HG03066 (cell line): ENCODE measurements around the gene FAM47A.

Experiments
- ATAC-seq: cut with Tn5 transposase; IDR thresholded peaks from one replicate; pipeline ENCODE4 v1.9.1; 2021; ENCODE audit warnings: low read depth; ENCODE audit not compliant: unreplicated experiment

Gene FAM47A

DNA sequence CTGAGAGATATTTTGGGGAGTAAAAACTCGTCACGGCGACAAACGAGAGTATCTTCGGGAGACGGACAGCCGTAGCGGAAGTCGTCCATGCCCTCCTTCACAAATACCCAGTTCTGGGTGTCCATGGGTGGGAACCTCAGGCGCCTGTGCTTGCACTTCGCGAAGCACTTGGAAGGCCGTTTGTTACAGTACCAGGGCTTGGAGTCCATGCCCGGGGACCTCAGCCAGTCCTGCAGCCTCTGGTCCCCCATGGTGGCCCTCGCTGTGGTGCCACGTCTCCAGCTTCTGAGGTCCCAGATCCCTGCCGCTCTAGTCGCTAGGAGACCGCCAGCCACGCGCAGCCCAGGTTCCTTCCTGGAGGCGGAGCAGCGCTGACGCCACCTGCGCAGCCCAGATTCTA, at the start of gene FAM47A:
Gene FAM47A, minus strand, starts transcription at position 287 of the 400 bp plus-strand sequence. Its CDS starts 36 bp downstream, at position 251.
- no peak for ATAC-seq

DNA sequence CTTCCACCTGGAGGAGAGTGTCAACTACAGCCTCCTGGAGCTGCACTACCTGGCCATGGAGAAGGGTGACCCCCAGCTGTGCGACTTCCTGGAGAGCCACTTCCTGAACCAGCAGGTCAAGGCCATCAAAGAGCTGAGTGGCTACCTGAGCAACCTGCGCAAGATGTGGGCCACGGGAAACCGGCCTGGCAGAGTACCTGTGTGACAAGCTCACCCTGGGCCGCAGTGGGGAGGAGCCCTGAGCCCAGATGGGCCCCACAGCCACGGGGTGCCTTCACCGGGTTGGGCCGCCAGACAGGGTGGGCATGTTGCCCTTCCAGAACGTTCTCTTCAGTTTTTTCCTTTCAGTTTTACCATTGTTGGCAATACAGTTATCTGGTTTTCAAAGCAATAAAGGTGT, 15.2 kb upstream of the FAM47A start:
- no peak for ATAC-seq

DNA sequence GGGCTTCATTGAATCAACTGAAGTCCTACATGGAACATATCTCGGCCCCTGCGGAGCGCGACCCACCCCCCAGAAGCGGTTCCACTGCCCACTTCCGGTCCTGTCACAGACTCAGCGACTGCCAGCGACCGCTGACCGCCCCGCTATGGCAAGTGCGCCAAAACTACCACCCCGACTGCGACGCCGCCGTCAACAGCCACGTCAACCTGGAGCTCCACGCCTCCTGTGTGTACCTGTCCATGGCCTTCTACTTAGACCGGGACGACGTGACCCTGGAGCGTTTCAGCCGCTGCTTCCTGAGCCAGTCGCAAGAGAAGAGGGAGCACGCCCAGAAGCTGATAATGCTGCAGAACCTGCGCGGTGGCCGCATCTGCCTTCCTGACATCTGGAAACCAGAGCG, 14.8 kb upstream of the FAM47A start:
- ATAC-seq, result no peak

DNA sequence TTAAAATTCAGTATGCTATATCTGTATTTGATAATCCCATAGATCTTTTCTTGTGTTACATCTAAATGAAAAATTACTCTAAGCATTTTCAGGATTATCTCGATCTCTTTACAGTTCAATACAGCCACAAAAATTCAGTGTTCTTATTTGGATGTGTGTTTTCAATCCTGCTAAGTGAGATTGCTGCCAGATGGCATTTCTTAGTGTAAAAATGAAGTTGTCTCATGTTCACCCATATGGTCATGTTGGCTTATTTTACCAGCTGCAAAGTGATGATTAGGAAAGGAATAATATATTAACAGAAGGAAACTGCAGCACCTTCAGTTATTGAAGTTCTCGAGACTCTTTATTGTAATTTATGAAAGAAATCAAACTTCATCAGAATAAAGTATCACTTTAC, 12.1 kb upstream of the FAM47A start:
- no peak for ATAC-seq

DNA sequence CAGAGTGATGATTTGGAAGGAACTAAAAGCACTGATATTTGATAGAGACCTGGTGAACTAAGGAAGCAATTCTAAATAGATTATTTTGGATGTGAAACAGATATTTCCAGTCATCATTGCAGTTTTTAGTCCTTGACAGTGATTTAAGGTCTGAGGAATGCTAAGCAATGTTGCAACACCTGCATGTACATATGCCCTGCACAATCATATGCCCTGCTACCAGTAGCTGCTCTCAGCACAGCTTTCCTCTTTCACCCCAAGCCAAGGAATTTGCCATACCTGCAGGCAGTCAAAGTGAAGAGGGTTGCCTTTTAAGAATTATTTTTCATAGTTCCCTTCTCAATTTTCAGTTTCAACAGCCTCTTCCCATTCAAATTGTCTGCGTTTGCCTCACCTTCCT, 8.7 kb upstream of the FAM47A start:
- ATAC-seq, result no peak

DNA sequence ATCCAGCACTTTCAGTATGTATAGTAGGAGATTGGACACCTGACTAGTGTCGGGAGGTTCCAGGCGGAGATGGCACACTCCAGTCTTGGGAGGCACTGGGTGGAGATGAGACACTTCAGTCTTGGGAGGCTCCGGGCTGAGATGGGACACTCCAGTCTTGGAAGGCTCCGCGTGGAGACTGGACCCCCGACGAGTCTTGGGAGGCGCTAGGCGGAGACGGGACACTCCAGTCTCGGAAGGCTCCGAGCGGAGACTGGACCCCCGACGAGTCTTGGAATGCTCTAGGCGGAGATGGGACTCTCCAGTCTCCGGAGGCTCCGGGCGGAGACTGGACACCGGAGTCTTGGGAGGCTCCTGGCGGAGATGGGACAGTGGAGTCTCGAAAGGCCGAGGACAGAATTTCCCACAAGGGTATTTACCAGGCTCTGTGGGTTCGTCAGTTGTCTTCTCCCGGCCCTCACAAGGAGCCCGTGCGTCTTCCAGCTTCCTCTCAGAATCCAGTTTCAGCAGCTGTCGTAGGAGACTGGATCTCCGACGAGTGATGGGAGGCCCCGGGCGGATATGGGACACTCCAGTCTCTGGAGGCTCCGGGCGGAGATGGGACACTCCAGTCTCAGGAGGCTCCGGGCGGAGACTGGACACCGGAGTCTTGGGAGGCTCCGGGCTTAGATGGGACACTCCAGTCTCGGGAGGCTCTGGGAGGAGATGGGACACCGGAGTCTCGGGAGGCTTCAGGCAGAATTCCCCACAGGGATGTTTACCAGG, 952 bp downstream of the FAM47A start:
- no peak for ATAC-seq

DNA sequence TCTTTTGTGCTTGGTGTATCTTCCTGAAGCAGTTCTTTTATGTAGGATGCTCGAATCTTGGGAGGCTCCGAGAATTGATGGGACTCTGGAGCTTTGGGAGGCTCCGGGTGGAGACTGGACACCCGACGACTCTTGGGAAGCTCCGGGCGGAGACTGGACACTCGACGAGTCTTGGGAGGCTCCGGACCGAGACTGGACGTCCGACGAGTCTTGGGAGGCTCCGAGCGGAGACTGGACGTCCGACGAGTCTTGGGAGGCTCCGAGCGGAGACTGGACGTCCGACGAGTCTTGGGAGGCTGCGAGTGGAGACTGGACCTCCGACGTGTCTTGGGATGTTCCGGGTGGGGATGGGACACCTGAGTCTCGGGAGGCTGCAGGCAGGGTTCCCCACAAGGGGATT, 1.6 kb downstream of the FAM47A start:
- ATAC-seq, result no peak

DNA sequence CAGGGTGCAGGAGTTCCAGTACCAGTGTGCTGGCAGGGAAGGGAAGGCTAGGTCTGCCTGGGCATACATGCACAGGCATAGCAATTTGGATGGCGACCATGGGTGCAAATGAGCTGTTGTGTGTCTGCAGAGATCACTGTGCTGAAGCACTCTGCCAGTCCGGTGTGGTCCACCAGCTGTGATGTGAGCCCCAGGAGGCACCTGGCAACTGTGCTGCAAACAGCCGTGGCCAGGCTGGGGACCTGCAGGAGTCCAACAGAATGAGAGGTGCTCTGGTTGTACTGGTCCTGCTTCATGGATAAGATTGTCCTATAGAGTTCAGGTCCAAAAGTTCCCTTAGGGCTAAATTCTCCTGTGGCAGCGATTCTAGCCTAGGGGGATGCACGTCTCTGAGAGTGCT, 6.1 kb downstream of the FAM47A start:
- no peak for ATAC-seq

DNA sequence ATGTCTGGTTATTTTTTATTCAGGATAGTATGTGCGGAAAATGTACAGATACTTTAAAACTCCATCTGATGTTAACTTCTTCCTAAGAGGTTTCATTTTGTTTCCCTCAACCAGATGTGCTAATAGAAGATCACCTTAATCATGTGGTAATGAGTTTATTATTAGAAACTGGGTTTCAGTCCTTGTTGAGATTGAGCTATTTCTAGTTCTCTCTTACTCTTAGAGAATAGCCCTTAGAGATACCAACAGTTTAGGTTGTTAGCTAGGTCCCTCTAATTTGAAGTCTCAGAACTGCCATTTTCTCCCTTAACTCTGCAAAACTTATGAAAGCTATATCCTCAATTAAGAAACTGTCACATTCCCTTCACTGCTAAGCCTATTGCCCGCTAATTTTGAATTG, 13.0 kb downstream of the FAM47A start:
- no peak for ATAC-seq

DNA sequence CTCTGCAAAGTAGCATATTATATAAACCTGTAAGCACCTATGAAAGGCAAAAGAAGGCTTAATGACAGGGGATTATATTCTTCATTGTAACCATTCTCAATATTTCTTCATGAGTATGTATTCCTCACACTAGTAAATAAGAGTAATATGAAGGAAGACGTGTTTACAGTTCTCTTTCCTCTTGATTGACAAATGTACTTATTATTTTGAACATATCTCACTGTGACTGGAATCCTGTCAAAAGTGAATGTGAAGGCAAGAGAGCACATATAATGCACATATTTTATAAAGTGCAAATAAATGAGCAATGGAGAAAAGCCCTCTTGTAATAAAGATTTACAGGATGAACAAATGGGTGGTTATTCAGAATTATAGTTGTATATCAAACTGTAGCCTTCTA, 19.7 kb downstream of the FAM47A start:
- ATAC-seq, result no peak
